GM20000 (cell line): ENCODE data around the gene MYL6.

Experiments
- DNase-seq: peaks from one replicate; pipeline ENCODE4 v3.0.0; 2012; ENCODE audit warnings: low spot score
- TF ChIP-seq, protein P1 (sequence below): IDR thresholded peaks from 2 replicates; pipeline ENCODE4 v1.5.1; 2012; ENCODE audit warnings: mild to moderate bottlenecking, control low read depth; ENCODE audit errors: extremely low read depth, missing control alignments

The MYL6 gene

DNA sequence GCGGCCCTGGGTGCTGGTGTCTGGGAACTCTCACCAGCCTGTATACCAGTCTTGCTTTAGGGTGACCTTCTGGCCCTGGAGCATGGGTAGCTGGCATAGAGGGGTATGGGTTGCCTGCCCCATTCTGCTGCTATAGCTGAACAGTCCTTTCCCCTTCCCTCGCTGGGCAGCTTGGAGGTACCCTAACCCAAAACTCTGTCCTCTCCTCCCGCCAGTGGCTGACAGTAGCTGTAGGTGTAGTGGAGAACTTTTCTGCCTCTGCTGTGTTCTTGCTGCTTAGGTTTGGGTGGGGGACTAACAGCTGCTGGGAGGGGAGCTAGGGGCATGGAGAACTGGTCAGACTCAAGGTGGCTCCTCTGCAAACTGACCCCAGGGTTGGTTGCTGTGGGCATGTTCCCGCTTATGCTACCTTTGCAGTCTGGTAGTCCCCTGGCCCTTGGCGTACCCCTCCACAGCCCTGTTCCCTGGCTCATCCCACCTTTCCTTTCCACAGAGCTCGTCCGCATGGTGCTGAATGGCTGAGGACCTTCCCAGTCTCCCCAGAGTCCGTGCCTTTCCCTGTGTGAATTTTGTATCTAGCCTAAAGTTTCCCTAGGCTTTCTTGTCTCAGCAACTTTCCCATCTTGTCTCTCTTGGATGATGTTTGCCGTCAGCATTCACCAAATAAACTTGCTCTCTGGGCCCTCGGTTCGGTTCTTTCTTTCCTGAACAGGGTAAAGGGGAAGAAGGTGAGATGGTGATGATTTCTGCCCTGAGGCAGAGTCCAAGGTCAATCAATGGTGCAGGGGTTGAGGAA lies 2.9 kb downstream of the MYL6 start:
- TF ChIP-seq, protein P1, sequence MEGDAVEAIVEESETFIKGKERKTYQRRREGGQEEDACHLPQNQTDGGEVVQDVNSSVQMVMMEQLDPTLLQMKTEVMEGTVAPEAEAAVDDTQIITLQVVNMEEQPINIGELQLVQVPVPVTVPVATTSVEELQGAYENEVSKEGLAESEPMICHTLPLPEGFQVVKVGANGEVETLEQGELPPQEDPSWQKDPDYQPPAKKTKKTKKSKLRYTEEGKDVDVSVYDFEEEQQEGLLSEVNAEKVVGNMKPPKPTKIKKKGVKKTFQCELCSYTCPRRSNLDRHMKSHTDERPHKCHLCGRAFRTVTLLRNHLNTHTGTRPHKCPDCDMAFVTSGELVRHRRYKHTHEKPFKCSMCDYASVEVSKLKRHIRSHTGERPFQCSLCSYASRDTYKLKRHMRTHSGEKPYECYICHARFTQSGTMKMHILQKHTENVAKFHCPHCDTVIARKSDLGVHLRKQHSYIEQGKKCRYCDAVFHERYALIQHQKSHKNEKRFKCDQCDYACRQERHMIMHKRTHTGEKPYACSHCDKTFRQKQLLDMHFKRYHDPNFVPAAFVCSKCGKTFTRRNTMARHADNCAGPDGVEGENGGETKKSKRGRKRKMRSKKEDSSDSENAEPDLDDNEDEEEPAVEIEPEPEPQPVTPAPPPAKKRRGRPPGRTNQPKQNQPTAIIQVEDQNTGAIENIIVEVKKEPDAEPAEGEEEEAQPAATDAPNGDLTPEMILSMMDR = no peak
- DNase-seq = no peak

DNA sequence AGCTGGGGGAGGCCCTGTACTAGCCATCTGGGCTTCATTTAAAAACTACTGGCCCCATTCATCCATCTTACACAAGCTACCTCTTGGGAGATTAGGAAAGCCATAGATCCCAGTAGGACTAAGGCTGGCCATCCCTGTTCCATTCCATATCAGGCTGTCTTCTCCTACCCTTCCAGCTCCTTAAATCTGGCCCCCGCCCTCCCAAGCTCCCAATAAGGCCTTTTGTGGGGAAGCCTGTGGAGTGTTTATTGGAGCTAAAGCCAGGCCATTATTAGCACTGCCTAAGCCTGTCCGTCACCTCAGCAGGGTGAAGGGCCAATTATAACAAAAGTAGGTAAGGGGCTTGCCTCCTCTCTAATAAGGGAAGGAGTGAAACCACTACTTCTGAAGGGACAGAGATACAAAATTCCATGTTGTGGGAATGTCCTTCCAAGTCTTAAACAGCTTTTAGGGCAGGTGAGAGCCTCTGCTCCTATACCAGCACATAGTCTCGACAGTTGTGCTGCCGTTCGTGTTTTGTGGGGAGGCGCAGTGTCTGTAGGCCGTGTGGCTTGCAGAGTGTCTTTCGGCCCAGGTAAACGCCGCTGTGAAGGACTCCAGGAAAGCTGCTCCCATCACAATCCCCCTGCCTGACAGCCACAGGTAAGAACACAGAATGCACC lies 3.7 kb downstream of the MYL6 start:
- DNase-seq = no peak
- TF ChIP-seq, protein P1 = no peak

DNA sequence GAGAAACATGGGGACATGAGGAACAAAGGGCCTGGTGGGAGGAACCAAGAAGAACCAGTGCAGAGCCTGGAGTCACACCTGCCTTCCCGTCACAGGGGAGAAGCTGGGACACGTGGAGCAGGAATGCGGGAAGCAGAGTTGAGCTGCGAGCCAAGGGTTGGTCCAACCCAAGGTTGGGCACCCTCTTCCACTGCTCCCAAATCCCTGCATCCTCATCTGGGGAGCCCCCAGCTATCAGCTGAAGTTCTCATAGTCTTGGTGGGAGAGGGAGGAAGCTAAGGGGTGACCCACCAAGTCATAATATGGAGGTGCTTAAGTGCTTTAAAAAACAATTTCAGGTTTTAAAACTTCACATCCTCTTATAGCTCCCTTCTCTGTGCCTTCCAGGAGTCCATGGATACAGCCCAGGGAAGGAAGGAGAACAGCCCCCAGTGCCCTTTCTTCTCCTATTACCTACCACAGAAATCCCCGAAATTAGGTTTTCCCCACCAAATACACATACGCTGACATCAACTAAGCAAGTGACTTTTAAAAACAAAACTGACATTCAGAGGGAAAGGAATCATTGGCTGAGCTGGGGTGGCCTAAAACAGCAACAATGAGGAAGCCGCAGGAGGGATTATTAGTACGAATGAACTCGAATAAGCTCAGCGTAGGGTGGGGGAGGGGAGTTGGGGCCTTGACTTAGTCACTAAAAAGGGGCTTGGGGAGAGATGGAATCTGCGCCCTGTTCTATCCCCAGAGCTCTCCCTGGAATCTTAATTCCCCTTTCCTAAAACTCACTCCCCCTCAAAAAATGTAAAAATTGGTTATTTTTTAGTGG lies 4.5 kb downstream of the MYL6 start:
- TF ChIP-seq, protein P1 = no peak
- DNase-seq = no peak

DNA sequence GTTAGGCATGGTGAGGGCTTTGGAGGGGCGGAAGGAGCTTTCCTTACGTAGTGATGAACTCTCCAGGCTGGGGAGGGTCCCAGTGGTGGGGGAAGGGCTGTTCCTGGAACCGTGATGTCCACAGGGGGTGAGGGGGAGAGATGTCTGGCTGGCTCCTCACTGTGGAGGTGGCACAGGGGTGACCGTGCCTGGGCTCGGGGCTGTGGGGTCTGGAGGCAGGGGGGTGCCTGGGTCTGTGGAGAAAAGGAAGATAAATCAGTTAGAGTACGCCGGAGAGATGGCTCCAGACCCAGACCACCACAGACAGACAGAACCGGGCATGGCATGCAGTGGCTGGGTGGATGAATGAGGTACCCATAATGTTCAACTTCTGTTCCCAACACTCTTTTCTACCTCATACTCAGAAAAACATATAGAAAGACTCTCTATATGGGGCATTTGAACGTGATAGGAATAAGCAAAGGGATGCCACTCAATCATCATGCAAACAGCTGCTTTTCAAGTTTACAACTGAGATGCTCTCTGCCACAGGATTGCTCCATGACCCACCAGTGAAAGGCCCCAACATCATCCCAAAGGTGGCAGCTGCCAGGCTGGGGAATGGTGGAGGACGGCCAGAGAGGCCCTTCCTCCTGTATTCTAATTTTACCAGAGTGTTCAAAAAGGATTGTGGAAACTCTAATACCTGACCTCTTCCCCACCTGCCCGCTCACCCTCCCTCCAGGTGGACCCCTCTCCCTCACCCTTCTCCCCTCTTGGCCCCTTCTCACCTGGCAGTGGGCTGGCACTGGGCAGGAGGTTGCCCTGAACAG lies 5.6 kb downstream of the MYL6 start:
- DNase-seq = no peak
- TF ChIP-seq, protein P1 = no peak

DNA sequence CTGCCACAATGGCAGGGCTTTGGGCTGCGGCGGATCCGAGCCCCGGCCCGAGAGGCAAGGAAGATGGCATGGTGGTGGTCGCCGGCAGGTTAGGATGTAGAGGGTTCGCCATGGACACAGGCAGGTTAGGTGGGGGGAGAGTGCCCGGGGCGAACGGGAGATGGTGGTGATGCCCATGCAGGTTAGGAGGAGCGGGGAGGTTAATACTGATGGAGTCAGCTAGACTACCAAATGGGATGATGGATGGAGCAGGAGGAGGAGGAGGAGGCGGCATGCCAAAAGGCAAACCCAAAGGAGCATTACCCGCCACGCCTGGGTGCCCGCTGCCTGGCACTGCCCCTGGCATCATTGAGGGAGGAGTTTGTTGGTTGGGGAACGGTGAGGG lies 6.2 kb downstream of the MYL6 start:
- no peak for DNase-seq
- TF ChIP-seq, protein P1 = no peak

DNA sequence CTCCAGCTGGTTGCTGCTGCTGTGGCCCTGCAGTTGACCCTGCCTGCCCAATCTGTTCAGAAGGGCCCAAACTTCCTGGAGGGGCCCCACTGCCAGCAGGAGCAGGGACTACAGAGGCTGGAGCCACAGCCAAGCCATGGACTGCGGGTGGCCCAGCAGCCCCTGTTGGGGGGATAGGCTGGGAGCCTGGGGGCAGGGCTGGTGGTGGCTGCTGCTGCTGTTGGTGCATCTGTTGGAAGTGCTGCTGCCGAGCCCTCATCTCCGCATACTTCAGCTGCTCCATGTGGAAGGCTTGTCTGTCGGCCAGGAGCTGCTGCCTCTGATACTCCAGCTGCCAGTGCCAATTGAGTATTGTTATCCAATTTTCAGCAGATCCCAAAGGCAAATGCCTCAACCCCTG lies 7.2 kb downstream of the MYL6 start:
- TF ChIP-seq, protein P1 = no peak
- DNase-seq = no peak
